Amygdala (tissue), 56 donors: Measurements from ENCODE around the gene CYP3A5.
"Not testable (repeated sequence)": the region's sequence is repeated elsewhere in the genome, so short reads cannot be mapped to it uniquely, and the experiment has no call there.

Experiments used
- DNase-seq, 56 donors: peaks; one replicate each; lab custom pipeline; 2025; lab: John Stamatoyannopoulos, UW

CYP3A5 gene

GRCh38 chr7:99643464-99643863, 36.3 kb downstream of the CYP3A5 start:
- DNase-seq: no peak

DNA sequence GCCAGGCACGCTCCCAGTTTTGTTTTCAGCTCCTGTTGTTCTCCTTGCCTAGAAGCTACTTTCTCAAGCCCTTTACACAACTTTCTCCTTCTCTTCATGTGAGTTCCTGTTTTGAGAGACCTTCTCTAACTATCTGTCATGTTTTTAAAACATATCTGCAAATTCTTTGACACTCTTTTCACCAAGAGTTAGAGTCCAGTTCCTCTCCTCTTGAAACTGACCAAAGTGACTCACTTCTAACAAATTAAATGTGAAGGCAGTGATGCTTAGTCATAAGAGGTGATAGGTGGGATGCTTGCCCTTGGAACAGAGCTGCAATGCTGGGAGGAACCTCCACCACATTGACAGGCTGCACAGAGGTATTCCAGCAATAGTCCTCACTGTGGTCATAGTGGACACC, 37.8 kb downstream of the CYP3A5 start:
- DNase-seq: no peak

DNA sequence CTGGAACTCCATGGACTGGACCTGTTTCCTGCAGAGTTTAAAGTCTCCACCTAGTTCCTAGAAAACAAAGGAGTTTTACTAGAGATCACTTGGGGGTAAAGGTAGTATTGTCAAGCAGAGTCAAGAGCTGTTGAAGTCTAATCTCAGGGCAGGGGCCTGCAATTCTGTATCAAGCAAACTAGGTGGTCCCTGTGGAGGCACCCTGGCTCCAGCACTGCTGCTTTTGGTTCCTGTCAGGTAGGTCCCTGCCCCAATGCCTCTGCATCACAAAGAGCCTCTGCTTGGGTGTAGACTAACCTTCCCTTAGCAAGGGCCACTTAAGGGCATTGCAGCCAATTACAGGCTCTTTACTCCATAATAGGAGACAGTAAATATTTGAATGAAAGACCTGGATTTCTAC, 40.5 kb downstream of the CYP3A5 start:
- DNase-seq: no peak

DNA sequence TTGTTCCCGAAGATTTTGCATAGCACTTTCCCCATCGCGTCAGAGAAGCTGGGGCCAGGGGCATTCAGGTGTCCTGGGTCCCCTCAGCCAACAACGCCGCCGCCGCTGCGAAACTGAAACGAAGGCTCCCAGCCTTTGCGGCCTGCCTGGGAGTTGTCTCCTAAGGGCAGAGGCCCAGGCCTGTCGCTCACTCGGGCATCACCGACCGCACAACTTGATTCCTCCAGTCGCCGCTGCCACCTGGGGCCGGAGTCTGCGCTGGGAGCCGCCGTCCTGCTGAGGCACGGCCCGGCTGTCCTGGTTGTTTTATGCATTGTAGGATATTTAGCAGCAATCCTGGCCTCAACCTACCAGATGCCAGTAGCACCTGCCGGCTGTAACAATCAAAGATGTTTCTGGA, 41.1 kb downstream of the CYP3A5 start:
- no peak for DNase-seq

DNA sequence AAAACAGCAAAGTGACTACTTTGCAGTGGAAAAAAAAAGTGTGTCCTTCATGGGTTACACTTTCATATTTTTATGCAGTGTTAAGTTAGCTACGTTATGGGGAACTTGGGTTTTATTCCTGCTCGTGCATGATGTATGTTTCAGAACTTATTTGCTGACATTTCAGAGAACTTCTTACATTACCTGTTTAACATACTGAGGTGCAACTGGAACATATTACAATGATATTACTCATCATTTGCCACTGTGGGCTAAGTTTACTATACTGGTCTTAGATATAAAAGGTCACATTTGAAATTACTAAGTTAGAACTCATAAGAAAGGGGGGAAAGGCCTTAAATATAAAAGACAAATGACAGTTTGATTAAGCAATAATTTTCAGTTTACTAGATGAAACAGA, 42.4 kb downstream of the CYP3A5 start:
- not testable (repeated sequence) for DNase-seq

GRCh38 chr7:99631295-99632109, 48.3 kb downstream of the CYP3A5 start:
- DNase-seq: peak in 14 of 56 donors; percentile 2 to 35 (median 18)

DNA sequence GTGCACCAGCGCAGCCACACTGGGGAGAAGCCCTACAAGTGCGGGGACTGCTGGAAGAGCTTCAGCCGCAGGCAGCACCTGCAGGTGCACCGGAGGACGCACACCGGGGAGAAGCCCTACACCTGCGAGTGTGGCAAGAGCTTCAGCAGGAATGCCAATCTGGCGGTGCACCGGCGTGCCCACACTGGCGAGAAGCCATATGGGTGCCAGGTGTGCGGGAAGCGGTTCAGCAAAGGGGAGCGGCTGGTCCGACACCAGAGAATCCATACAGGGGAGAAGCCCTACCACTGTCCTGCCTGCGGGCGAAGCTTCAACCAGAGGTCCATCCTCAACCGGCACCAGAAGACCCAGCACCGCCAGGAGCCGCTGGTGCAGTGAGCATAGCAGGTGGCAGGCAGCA, 50.2 kb downstream of the CYP3A5 start:
- no peak for DNase-seq

- peak in 1 of 56 donors; percentile 8 for DNase-seq
Measured at GRCh38 chr7:99628471-99629465, 51.0 kb downstream of the CYP3A5 start.

DNA sequence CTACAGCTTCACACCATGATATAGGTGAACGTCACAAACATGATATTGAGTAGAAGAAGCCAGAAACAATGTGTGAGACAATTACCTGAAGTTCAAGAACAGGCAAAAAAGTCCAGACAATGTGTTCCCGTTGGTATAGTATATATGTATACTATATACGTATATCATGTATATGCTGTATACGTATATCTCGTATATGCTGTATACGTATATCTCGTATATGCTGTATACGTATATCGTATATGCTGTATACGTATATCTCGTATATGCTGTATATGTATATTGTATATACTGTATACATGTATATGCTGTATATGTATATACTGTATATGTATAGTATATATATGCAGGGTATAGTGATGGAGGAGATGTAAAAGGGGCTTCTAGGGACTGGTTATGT, 52.3 kb downstream of the CYP3A5 start:
- no peak for DNase-seq

DNA sequence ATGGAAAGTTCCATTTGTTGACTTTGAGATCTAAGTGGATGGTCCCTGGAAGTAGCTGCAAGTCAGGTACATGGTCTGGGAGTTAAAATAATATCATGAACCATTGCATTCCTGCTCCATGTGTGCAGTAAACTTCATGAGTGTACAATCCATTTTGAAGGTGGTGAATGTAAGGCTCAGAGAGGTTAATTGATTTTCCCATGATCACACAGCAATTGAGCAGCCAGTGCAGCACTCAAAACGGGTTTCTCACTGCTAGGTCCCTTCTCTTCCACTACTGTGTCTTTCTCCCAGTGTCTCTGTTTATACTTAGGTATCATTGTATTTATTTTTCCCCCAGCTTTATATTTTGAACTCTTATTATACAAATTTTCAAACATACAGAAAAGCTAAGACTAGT, 53.1 kb downstream of the CYP3A5 start:
- no peak for DNase-seq

GRCh38 chr7:99625961-99626360, 53.8 kb downstream of the CYP3A5 start:
- DNase-seq: no peak

- no peak for DNase-seq
Measured at GRCh38 chr7:99625321-99625720, 54.5 kb downstream of the CYP3A5 start.

DNA sequence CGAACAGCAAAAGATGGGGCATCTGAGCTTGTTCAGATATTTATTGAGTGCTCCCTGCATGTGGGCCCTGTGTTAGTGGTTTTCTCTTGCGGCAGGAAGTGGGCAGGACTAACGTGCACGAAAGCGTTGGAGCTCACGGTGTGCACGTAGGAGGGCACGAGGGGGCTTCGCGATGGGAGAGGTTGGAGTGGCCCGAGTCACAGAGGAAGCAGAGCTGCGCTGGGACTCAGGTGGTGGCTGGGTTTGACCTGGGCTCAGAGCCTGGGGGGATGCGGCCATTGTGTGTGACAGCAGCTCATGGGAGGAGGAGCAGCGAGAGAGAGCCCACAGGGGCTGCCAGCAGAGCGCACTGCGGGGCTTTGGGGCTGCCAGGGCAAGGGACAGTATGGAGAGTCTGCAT, 55.3 kb downstream of the CYP3A5 start:
- no peak for DNase-seq

DNA sequence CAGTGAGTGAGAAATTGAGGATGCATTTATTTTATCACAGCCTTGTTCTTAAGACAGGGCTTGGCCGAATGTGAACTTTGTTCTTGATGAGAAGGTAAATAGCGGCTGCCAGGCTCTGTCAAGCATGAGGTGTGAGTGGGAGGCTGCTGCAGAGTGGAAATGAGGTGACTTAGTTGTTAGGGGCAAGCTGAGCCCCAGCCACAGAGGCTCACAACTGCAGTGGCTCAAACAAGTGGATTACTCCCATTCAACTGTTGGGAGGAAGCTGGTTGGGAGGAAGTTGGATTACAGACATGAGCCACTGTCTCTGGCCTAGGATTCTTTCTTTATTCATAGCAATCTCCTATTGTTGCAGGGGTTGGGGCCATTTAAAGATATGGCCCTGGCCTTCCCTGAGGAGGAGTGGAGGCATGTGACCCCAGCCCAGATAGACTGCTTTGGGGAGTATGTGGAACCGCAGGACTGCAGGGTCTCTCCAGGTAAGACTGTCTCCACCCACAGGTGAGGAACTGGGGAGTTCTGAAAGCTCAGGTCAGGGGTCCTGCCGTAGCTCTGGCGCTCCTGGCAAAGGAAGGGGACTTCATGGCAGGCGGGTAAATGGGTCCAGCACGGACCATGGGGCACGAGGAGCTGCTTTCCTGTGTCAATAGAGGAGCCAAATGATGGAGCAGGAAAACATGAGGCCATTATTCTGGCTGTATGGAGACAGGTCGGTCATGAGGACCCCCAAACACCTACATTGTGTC, 55.9 kb downstream of the CYP3A5 start:
- no peak for DNase-seq

DNA sequence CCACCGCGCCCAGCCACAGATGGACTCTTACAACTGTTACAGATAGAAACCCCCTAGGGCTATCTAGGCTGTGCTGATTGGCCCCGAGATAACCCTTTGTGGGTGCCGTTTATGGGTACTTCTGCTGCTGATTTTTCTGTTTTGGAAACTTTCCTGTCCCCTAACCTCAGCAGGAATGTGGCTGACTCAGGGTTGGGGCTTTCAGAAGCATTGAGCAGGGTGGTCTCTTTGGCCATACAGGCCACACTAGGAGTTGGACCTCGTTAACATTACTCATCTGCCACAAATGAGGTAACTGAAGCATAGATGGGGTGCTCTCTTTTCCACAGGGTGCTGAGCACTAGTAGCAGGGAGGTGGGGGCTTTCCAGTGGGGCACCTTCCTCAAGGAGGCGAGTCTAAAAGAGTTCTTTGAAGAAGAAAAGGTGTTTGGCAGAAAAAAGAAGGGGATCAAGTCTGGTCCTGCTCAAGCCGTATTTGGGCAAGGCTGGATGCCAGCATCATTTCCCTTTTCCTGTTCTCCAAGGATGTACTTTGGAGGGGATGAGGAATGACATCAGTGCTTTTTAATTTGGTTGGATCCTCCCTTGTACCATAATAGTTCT, 56.6 kb downstream of the CYP3A5 start:
- DNase-seq: no peak

- no peak for DNase-seq
Measured at GRCh38 chr7:99622596-99622995, 57.2 kb downstream of the CYP3A5 start.

GRCh38 chr7:99621271-99621670, 58.5 kb downstream of the CYP3A5 start:
- DNase-seq: no peak

- DNase-seq: no peak
Measured at GRCh38 chr7:99619571-99620130, 60.1 kb downstream of the CYP3A5 start.

DNA sequence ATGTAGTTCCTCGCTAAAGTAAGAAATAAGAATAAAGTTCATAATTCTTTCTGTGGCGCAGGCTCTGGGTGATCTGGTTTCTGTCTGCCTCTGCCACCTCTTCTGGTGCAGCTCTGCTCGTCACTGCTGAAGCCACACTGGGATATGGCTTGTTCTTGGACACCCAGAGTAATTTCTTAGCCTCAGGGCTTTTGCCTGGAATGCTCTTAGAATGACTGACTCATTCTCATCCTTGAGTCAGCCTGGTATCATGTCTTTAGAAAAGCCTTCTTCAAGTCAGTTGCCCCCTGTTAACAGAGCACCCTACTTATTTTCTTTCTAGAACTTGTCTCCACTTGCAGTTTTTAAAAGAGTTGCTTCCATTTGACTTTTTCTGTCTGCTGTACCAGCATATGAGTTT, 61.1 kb downstream of the CYP3A5 start:
- no peak for DNase-seq

- no peak for DNase-seq
Measured at GRCh38 chr7:99617192-99617781, 62.5 kb downstream of the CYP3A5 start.
